Keratinocyte (primary cell): ENCODE measurements around the gene FAT1. TPM values are rescaled to one million over a fixed set of nuclear protein-coding genes. Genes with fewer than 3 reads are reported as not detected.

Experiments
- DNase-seq: peaks from one replicate; pipeline ENCODE4 v3.0.0-alpha.2; 2011; ENCODE audit warnings: low read depth, missing footprints, low spot score
- FAIRE-seq: peaks from 2 replicates; lab custom pipeline; 2011; peaks lifted over from hg19 to GRCh38; lab: Jason Lieb, UNC
- H2AFZ ChIP-seq: 2 replicates; pipeline ENCODE4 v1.6.0; 2012; ENCODE audit warnings: low read length, control low read depth, inconsistent platforms; ENCODE audit not compliant: control insufficient read depth
- H3K27ac ChIP-seq: 2 replicates; pipeline ENCODE4 v1.5.1; 2011; ENCODE audit warnings: low read length; ENCODE audit not compliant: control insufficient read depth, insufficient read depth
- H3K27me3 ChIP-seq: 3 replicates; pipeline ENCODE4 v1.6.0; 2011; ENCODE audit warnings: low read length; ENCODE audit not compliant: control insufficient read depth, insufficient read depth; ENCODE audit errors: extremely low read depth
- H3K36me3 ChIP-seq, 2 experiments: 2 replicates in 1 of 2; 3 replicates in 1 of 2; pipeline ENCODE4 v1.5.1; 2011; ENCODE audit warnings: low read length in 2 of 2, mild to moderate bottlenecking in 1 of 2; ENCODE audit not compliant: control insufficient read depth in 2 of 2, insufficient read depth in 2 of 2; ENCODE audit errors: extremely low read depth in 1 of 2
- H3K4me1 ChIP-seq: 3 replicates; pipeline ENCODE4 v1.5.1; 2011; ENCODE audit warnings: low read length; ENCODE audit not compliant: control insufficient read depth, insufficient read depth; ENCODE audit errors: extremely low read depth
- H3K4me2 ChIP-seq: 3 replicates; pipeline ENCODE4 v1.6.0; 2011; ENCODE audit warnings: low read depth, low read length; ENCODE audit not compliant: control insufficient read depth, insufficient read depth; ENCODE audit errors: extremely low read depth
- H3K4me3 ChIP-seq, 3 experiments: fragments of 200-600 bp in 1 of 3; sonication (generic) in 1 of 3; 2 replicates in 2 of 3; 3 replicates in 1 of 3; pipeline ENCODE4 v1.5.1; 2011 to 2016; ENCODE audit warnings: low read length in 3 of 3, mild to moderate bottlenecking in 3 of 3, control low read depth in 2 of 3, inconsistent platforms in 1 of 3, low read depth in 1 of 3, mixed read lengths in 1 of 3, mixed run types in 1 of 3, moderate library complexity in 1 of 3; ENCODE audit not compliant: control insufficient read depth in 2 of 3, insufficient read depth in 2 of 3; ENCODE audit errors: extremely low read depth in 1 of 3
- H3K79me2 ChIP-seq: 2 replicates; pipeline ENCODE4 v1.6.0; 2012; ENCODE audit warnings: low read length; ENCODE audit not compliant: control insufficient read depth, insufficient read depth
- H3K9ac ChIP-seq: 3 replicates; pipeline ENCODE4 v1.6.0; 2011; ENCODE audit warnings: low read length; ENCODE audit not compliant: control insufficient read depth, insufficient read depth; ENCODE audit errors: extremely low read depth
- H3K9me1 ChIP-seq: 3 replicates; pipeline ENCODE4 v1.6.0; 2011; ENCODE audit warnings: low read length; ENCODE audit not compliant: control insufficient read depth, insufficient read depth; ENCODE audit errors: extremely low read depth
- H3K9me3 ChIP-seq: 2 replicates; pipeline ENCODE4 v1.5.1; 2012; ENCODE audit warnings: low read depth, low read length; ENCODE audit not compliant: control insufficient read depth
- H4K20me1 ChIP-seq: 3 replicates; pipeline ENCODE4 v1.6.0; 2011; ENCODE audit warnings: low read length; ENCODE audit not compliant: control insufficient read depth, insufficient read depth; ENCODE audit errors: extremely low read depth
- CTCF ChIP-seq, 3 experiments: IDR thresholded peaks in 1 of 3; conservative IDR thresholded peaks in 1 of 3; optimal IDR thresholded peaks in 1 of 3; 2 replicates in 2 of 3; 3 replicates in 1 of 3; pipeline versions ENCODE3 to v1.5.1; 2011; ENCODE audit warnings: low read length in 3 of 3, mild to moderate bottlenecking in 3 of 3, moderate library complexity in 2 of 3, control low read depth in 1 of 3, inconsistent platforms in 1 of 3; ENCODE audit not compliant: insufficient read depth in 2 of 3; ENCODE audit errors: extremely low read depth in 1 of 3
- EZH2 ChIP-seq: IDR thresholded peaks from one replicate; pipeline ENCODE4 v1.6.1; 2012; ENCODE audit warnings: inconsistent platforms, mild to moderate bottlenecking, low read length, moderate library complexity
- dilution Hi-C: fragments of 300-500 bp; cut with MboI; formaldehyde crosslinking; loops from one replicate; pipeline ENCODE4 v1.7.0; 2020; ENCODE audit warnings: low sequenced_read_pairs; ENCODE audit not compliant: extremely low pct_ligation_motif_present
- polyA plus RNA-seq, 5 experiments: library from polyadenylated mRNA; depleted of rRNA in 3 of 5; stranded (reverse) in 3 of 5; stranded (forward) in 1 of 5; unstranded in 1 of 5; fragments of >200 nt; gene quantifications; 1 replicate in 1 of 5; 2 replicates in 3 of 5; 3 replicates in 1 of 5; pipeline versions ENCODE4 v1.2.1 to v1.2.3, GENCODE V29; 2011 to 2012; ENCODE audit warnings: missing spikeins in 2 of 5, low read depth in 1 of 5, low replicate concordance in 1 of 5

The FAT1 gene
- polyA plus RNA-seq, 1 donor (not counting 4 experiments of a cell fraction or from before 2014, with no cell fraction given) = 329 TPM

DNA sequence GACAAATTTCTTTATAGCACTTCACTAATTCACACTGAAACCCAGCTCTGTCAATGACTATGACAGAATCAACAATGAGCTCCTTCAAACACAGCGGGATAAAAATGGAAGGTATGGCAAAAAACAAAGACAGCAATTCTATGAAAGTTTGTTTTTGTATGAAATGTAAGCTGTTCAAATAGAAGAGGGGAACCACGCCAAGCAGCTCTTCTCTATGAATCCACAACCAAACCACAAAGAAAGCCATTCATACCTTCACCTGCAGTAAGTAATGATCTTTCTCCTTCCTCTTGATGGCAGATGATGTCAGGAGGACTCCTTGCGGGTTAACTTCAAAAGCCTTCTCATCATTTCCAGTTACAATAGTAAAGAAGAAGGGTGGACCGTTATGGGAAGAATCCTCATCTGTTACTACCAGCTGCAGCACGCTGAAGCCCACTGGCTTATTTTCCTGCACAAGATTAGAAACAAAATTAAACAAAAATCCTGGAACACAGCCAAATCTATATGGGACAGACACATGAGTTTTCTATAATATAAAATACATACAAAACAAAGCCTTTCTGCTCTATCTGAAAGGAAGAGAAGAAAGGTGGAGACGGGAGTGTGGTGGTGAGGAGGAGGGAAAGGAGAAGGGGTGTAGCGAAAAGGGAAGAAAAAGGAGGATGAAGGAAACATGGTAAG, 119.4 kb downstream of the FAT1 start:
- Histone ChIP-seq H3K27ac (no peak overlapping the region), H3K9ac (no peak overlapping the region), H3K27me3 (no peaks in the 10 kb centered on the region), H3K9me1 (no peaks in the 10 kb centered on the region), H2AFZ (no peak overlapping the region), H4K20me1 (no peaks in the 10 kb centered on the region), H3K4me2 (no peak overlapping the region), H3K4me1 (peaks cover 8% of the 10 kb centered on the region), H3K79me2 (peaks cover 40% of the 10 kb centered on the region), H3K9me3 (no peaks in the 10 kb centered on the region), H3K4me3 (no peak overlapping the region), H3K36me3 (peaks cover 47 to 51% of the 10 kb centered on the region in 2 experiments)
- dilution Hi-C loops = no loop called here
- DNase-seq (no peak), FAIRE-seq (no peak)
- no peak for TF ChIP-seq EZH2
- no peak for TF ChIP-seq CTCF (optimal IDR thresholded peaks at IDR 0.05 in 1 of 3, IDR thresholded peaks at IDR 0.05 in 1 of 3, conservative IDR thresholded peaks at IDR 0.05 in 1 of 3; ENCODE audit: extremely low read depth in 1 of 3, insufficient read depth in 2 of 3, low read length in 3 of 3)

DNA sequence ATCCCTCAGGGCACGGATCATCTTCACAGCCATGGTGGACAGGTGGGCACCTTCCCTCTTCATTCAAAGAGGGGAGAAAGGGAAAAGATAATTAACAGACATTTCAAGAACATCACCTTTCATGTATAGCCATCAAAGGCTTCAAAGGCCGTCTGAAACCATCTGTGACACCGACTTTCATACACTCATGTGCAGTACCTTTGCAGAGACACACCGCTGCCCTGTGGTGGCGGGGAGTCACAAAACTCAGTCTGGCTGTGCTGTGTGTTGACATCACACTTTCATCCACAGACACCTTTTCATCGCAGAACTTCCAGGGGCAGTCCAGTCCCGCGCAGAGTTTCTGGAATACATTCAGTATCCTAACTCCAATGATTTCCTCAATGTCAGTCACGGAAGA, 120.7 kb downstream of the FAT1 start:
- Histone ChIP-seq H3K36me3 (peaks cover 46 to 58% of the 10 kb centered on the region in 2 experiments), H4K20me1 (peaks cover 5% of the 10 kb centered on the region), H3K9me3 (no peaks in the 10 kb centered on the region), H3K4me2 (no peak overlapping the region), H3K9me1 (no peaks in the 10 kb centered on the region), H3K4me1 (peaks cover 8% of the 10 kb centered on the region), H3K27me3 (no peaks in the 10 kb centered on the region), H3K27ac (no peak overlapping the region), H2AFZ (no peak overlapping the region), H3K4me3 (no peak overlapping the region), H3K9ac (no peak overlapping the region), H3K79me2 (peaks cover 46% of the 10 kb centered on the region)
- TF ChIP-seq CTCF (optimal IDR thresholded peaks at IDR 0.05 in 1 of 3, IDR thresholded peaks at IDR 0.05 in 1 of 3, conservative IDR thresholded peaks at IDR 0.05 in 1 of 3; ENCODE audit: extremely low read depth in 1 of 3, insufficient read depth in 2 of 3, low read length in 3 of 3) = no peak
- TF ChIP-seq EZH2 = no peak
- FAIRE-seq = no peak
- no peak for DNase-seq
- dilution Hi-C loops = no loop called here
